HS-5 (cell line): ENCODE measurements around the gene PIEZO2.
"Not testable (repeated sequence)": the region's sequence is repeated elsewhere in the genome, so short reads cannot be mapped to it uniquely, and the experiment has no call there.

Experiments used
- DNase-seq: peaks from one replicate; pipeline ENCODE4 v3.0.0-alpha.2; 2012; ENCODE audit warnings: low read depth

PIEZO2 gene

GRCh38 chr18:10928011-10928771 lies 221.2 kb downstream of the PIEZO2 start:
- DNase-seq, result no peak

GRCh38 chr18:10927286-10927992 lies 221.9 kb downstream of the PIEZO2 start:
- DNase-seq, result peak; percentile 46

GRCh38 chr18:10926621-10927161 lies 222.7 kb downstream of the PIEZO2 start:
- peak; percentile 43 for DNase-seq

GRCh38 chr18:10924290-10924689 lies 225.1 kb downstream of the PIEZO2 start:
- no peak for DNase-seq

GRCh38 chr18:10923551-10924070 lies 225.8 kb downstream of the PIEZO2 start:
- DNase-seq, result peak; percentile 6

GRCh38 chr18:10923141-10923540 lies 226.2 kb downstream of the PIEZO2 start:
- no peak for DNase-seq

- not testable (repeated sequence) for DNase-seq
Measured at GRCh38 chr18:10922712-10923111, 226.7 kb downstream of the PIEZO2 start.

- not testable (repeated sequence) for DNase-seq
Measured at GRCh38 chr18:10920309-10920708, 229.1 kb downstream of the PIEZO2 start.

GRCh38 chr18:10919851-10920250 lies 229.5 kb downstream of the PIEZO2 start:
- no peak for DNase-seq

GRCh38 chr18:10916865-10917264 lies 232.5 kb downstream of the PIEZO2 start:
- DNase-seq, result no peak

- DNase-seq, result no peak
Measured at GRCh38 chr18:10916387-10916786, 233.0 kb downstream of the PIEZO2 start.

- not testable (repeated sequence) for DNase-seq
Measured at GRCh38 chr18:10915748-10916147, 233.6 kb downstream of the PIEZO2 start.

GRCh38 chr18:10914610-10915009 lies 234.8 kb downstream of the PIEZO2 start:
- DNase-seq, result not testable (repeated sequence)

GRCh38 chr18:10913919-10914318 lies 235.4 kb downstream of the PIEZO2 start:
- DNase-seq, result no peak

- DNase-seq, result no peak
Measured at GRCh38 chr18:10912790-10913545, 236.4 kb downstream of the PIEZO2 start.

- DNase-seq, result no peak
Measured at GRCh38 chr18:10909724-10910123, 239.6 kb downstream of the PIEZO2 start.

- DNase-seq, result no peak
Measured at GRCh38 chr18:10908760-10909159, 240.6 kb downstream of the PIEZO2 start.

- DNase-seq, result no peak
Measured at GRCh38 chr18:10907749-10908148, 241.6 kb downstream of the PIEZO2 start.

- DNase-seq, result no peak
Measured at GRCh38 chr18:10901329-10901728, 248.0 kb downstream of the PIEZO2 start.

GRCh38 chr18:10900435-10900834 lies 248.9 kb downstream of the PIEZO2 start:
- DNase-seq, result no peak

- no peak for DNase-seq
Measured at GRCh38 chr18:10899481-10899880, 249.9 kb downstream of the PIEZO2 start.

- DNase-seq, result no peak
Measured at GRCh38 chr18:10898417-10898974, 250.9 kb downstream of the PIEZO2 start.
